ENCODE measurements around the gene TMEM164.

- no peak for TF ChIP-seq POLR2A (IDR thresholded peaks at IDR 0.05)
- TF ChIP-seq, protein P1, sequence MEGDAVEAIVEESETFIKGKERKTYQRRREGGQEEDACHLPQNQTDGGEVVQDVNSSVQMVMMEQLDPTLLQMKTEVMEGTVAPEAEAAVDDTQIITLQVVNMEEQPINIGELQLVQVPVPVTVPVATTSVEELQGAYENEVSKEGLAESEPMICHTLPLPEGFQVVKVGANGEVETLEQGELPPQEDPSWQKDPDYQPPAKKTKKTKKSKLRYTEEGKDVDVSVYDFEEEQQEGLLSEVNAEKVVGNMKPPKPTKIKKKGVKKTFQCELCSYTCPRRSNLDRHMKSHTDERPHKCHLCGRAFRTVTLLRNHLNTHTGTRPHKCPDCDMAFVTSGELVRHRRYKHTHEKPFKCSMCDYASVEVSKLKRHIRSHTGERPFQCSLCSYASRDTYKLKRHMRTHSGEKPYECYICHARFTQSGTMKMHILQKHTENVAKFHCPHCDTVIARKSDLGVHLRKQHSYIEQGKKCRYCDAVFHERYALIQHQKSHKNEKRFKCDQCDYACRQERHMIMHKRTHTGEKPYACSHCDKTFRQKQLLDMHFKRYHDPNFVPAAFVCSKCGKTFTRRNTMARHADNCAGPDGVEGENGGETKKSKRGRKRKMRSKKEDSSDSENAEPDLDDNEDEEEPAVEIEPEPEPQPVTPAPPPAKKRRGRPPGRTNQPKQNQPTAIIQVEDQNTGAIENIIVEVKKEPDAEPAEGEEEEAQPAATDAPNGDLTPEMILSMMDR (IDR thresholded peaks at IDR 0.05): no peak
Observed at GRCh38 chrX:109966246-109966645, 36.7 kb upstream of the TMEM164 start.

Measured in right lobe of liver (tissue), 4 donors.